H9 (cell line): ENCODE data around the gene DPP8. TPM values are rescaled to one million over a fixed set of nuclear protein-coding genes. Genes with fewer than 3 reads are reported as not detected.

Source experiments
- DNase-seq: peaks from one replicate; pipeline ENCODE4 v3.0.0-alpha.2; 2017
- H2AFZ ChIP-seq: one replicate; pipeline ENCODE4 v1.6.1; 2013; ENCODE audit warnings: mild to moderate bottlenecking, low read length, control low read depth, moderate library complexity
- H2AK5ac ChIP-seq: 2 replicates; pipeline ENCODE4 v1.6.1; 2013; ENCODE audit warnings: low read length, control low read depth, mixed read lengths; ENCODE audit not compliant: insufficient read length
- H2BK120ac ChIP-seq: one replicate; pipeline ENCODE4 v1.6.1; 2013; ENCODE audit warnings: low read depth, mild to moderate bottlenecking, low read length, control low read depth, inconsistent platforms; ENCODE audit not compliant: poor library complexity, severe bottlenecking
- H2BK12ac ChIP-seq: 2 replicates; pipeline ENCODE4 v1.6.1; 2013; ENCODE audit warnings: low read length, control low read depth, mixed read lengths, low read depth; ENCODE audit not compliant: insufficient read length
- H2BK15ac ChIP-seq: 2 replicates; pipeline ENCODE4 v1.6.1; 2013; ENCODE audit warnings: low read depth, low read length, control low read depth
- H2BK20ac ChIP-seq: one replicate; pipeline ENCODE4 v1.6.1; 2013; ENCODE audit warnings: low read depth, mild to moderate bottlenecking, low read length, control low read depth, inconsistent platforms; ENCODE audit not compliant: poor library complexity, severe bottlenecking
- H2BK5ac ChIP-seq: 2 replicates; pipeline ENCODE4 v1.6.1; 2013; ENCODE audit warnings: low read length, control low read depth, mixed read lengths; ENCODE audit not compliant: insufficient read length
- H3K14ac ChIP-seq: 2 replicates; pipeline ENCODE4 v1.6.1; 2013; ENCODE audit warnings: low read length, control low read depth; ENCODE audit not compliant: insufficient read depth
- H3K18ac ChIP-seq: 2 replicates; pipeline ENCODE4 v1.6.1; 2013; ENCODE audit warnings: low read depth, mild to moderate bottlenecking, mixed read lengths, low read length, control low read depth; ENCODE audit not compliant: insufficient read length
- H3K23ac ChIP-seq: 2 replicates; pipeline ENCODE4 v1.6.1; 2013; ENCODE audit warnings: low read length, control low read depth, mixed read lengths, low read depth; ENCODE audit not compliant: insufficient read length
- H3K23me2 ChIP-seq: 2 replicates; pipeline ENCODE4 v1.6.1; 2013; ENCODE audit warnings: low read depth, mild to moderate bottlenecking, mixed read lengths, low read length, control low read depth; ENCODE audit not compliant: insufficient read length, poor library complexity, severe bottlenecking
- H3K27ac ChIP-seq: 2 replicates; pipeline ENCODE4 v1.5.1; 2013; ENCODE audit warnings: low read length, control low read depth, mixed read lengths, low read depth; ENCODE audit not compliant: insufficient read length
- H3K27me3 ChIP-seq: 2 replicates; pipeline ENCODE4 v1.6.1; 2013; ENCODE audit warnings: low read length, control low read depth, inconsistent platforms; ENCODE audit not compliant: insufficient read depth
- H3K4ac ChIP-seq: 2 replicates; pipeline ENCODE4 v1.6.1; 2013; ENCODE audit warnings: low read depth, mild to moderate bottlenecking, control low read depth, inconsistent platforms, low read length, moderate library complexity
- H3K4me1 ChIP-seq: 2 replicates; pipeline ENCODE4 v1.6.1; 2013; ENCODE audit warnings: low read length, control low read depth, inconsistent platforms; ENCODE audit not compliant: insufficient read depth
- H3K4me2 ChIP-seq: 2 replicates; pipeline ENCODE4 v1.6.1; 2013; ENCODE audit warnings: low read length, control low read depth, mixed read lengths; ENCODE audit not compliant: insufficient read length, insufficient read depth
- H3K56ac ChIP-seq: 2 replicates; pipeline ENCODE4 v1.6.1; 2013; ENCODE audit warnings: low read depth, mild to moderate bottlenecking, mixed read lengths, low read length, control low read depth; ENCODE audit not compliant: insufficient read length
- H3K79me1 ChIP-seq: 2 replicates; pipeline ENCODE4 v1.6.1; 2013; ENCODE audit warnings: low read depth, mild to moderate bottlenecking, moderate library complexity, low read length, control low read depth, inconsistent platforms; ENCODE audit not compliant: insufficient read depth, poor library complexity, severe bottlenecking
- H3K79me2 ChIP-seq: 2 replicates; pipeline ENCODE4 v1.6.1; 2013; ENCODE audit warnings: low read length, control low read depth, inconsistent platforms; ENCODE audit not compliant: insufficient read depth
- H3K9ac ChIP-seq: 2 replicates; pipeline ENCODE4 v1.6.1; 2013; ENCODE audit warnings: low read length, control low read depth, mixed read lengths; ENCODE audit not compliant: insufficient read length; ENCODE audit errors: extremely low read depth
- H3K9me3 ChIP-seq: one replicate; pipeline ENCODE4 v1.6.1; 2013; ENCODE audit warnings: low read depth, low read length, inconsistent platforms; ENCODE audit not compliant: control insufficient read depth
- H3T11ph ChIP-seq: one replicate; pipeline ENCODE4 v1.6.1; 2013; ENCODE audit warnings: mild to moderate bottlenecking, low read length, control low read depth, inconsistent platforms
- H4K20me1 ChIP-seq: one replicate; pipeline ENCODE4 v1.6.1; 2013; ENCODE audit not compliant: control insufficient read depth, insufficient read length, insufficient read depth
- H4K5ac ChIP-seq: 2 replicates; pipeline ENCODE4 v1.6.1; 2013; ENCODE audit warnings: low read depth, mild to moderate bottlenecking, mixed read lengths, low read length, control low read depth; ENCODE audit not compliant: insufficient read length
- H4K8ac ChIP-seq: replicated peaks from 2 replicates; pipeline ENCODE4 v1.6.1; 2013; ENCODE audit warnings: low read length, control low read depth, mixed read lengths, low read depth; ENCODE audit not compliant: insufficient read length
- H4K91ac ChIP-seq: 2 replicates; pipeline ENCODE4 v1.6.1; 2013; ENCODE audit warnings: low read depth, mild to moderate bottlenecking, moderate library complexity, mixed read lengths, low read length, control low read depth; ENCODE audit not compliant: insufficient read length
- H3K27ac Mint-ChIP-seq, 3 experiments: 2 replicates in 2 of 3; 3 replicates in 1 of 3; pipeline ENCODE4 v1.8.0; 2020 to 2021; ENCODE audit warnings: mixed read lengths in 3 of 3, mild to moderate bottlenecking in 1 of 3, moderate library complexity in 1 of 3
- H3K27me3 Mint-ChIP-seq: 2 replicates; pipeline ENCODE4 v1.8.0; 2021; ENCODE audit warnings: low read depth, mild to moderate bottlenecking, moderate library complexity, mixed read lengths
- H3K36me3 Mint-ChIP-seq, 3 experiments: 2 replicates in 2 of 3; 3 replicates in 1 of 3; pipeline ENCODE4 v1.8.0; 2020 to 2021; ENCODE audit warnings: low read depth in 3 of 3, mixed read lengths in 3 of 3; ENCODE audit not compliant: insufficient read depth in 1 of 3
- H3K4me1 Mint-ChIP-seq, 2 experiments: 2 replicates each; pipeline ENCODE4 v1.8.0; 2020; ENCODE audit warnings: mixed read lengths in 2 of 2
- H3K4me3 Mint-ChIP-seq, 2 experiments: 2 replicates in 1 of 2; 3 replicates in 1 of 2; pipeline ENCODE4 v1.8.0; 2020 to 2021; ENCODE audit warnings: mild to moderate bottlenecking in 2 of 2, mixed read lengths in 2 of 2, moderate library complexity in 1 of 2
- H3K9me3 Mint-ChIP-seq, 2 experiments: 2 replicates in 1 of 2; 3 replicates in 1 of 2; pipeline ENCODE4 v1.8.0; 2020; ENCODE audit warnings: mild to moderate bottlenecking in 2 of 2, mixed read lengths in 2 of 2, moderate library complexity in 1 of 2
- CTCF ChIP-seq: fragments of 200-600 bp; sonication (generic); conservative IDR thresholded peaks from 3 replicates; pipeline ENCODE4 v1.8.0; 2021; ENCODE audit warnings: antibody characterized with exemption, mild to moderate bottlenecking
- WGBS: extraction: QIAGEN DNeasy Blood & Tissue Kit; methylation state at CpG from one replicate; pipeline ENCODE4 v1.1.7; 2013; ENCODE audit warnings: missing lambda C conversion rate, low lambda C conversion rate, mixed read lengths; ENCODE audit not compliant: insufficient read length; ENCODE audit errors: extremely low coverage; 5-methylcytosine and 5-hydroxymethylcytosine counted together
- total RNA-seq: library from RNA; stranded (reverse); gene quantifications from 2 replicates; pipeline ENCODE4 v1.2.1, GENCODE V29; 2021

The DPP8 gene
- total RNA-seq, 1 experiment from 2014 or later = 26.6 TPM

GRCh38 chr15:65394280-65394789 is 123.2 kb downstream of the DPP8 start:
- H3K27me3 Mint-ChIP-seq = peaks cover 12% of the 10 kb centered on the region
- no peaks in the 10 kb centered on the region for H3K79me1 ChIP-seq
- no peak overlapping the region for H3K18ac ChIP-seq
- H3K23ac ChIP-seq = no peak overlapping the region
- no peak overlapping the region for H3K9ac ChIP-seq
- no peak for TF ChIP-seq CTCF
- no peak overlapping the region for H2BK5ac ChIP-seq
- H4K20me1 ChIP-seq = no peaks in the 10 kb centered on the region
- no peak overlapping the region for H4K8ac ChIP-seq
- H4K5ac ChIP-seq = no peak overlapping the region
- no peak overlapping the region for H3K4ac ChIP-seq
- no peak overlapping the region for H2BK20ac ChIP-seq
- H3K27ac ChIP-seq = no peak overlapping the region
- H2BK120ac ChIP-seq = no peak overlapping the region
- H2AFZ ChIP-seq = no peak overlapping the region
- no peaks in the 10 kb centered on the region for H3K9me3 Mint-ChIP-seq
- H3K79me2 ChIP-seq = no peaks in the 10 kb centered on the region
- peaks cover 11% of the 10 kb centered on the region for H3K23me2 ChIP-seq
- no peak overlapping the region for H2BK12ac ChIP-seq
- H3K36me3 Mint-ChIP-seq = peaks cover 18 to 52% (median 36%) of the 10 kb centered on the region in 3 experiments; a peak in 6 of 7 replicates
- no peaks in the 10 kb centered on the region for H3K9me3 ChIP-seq
- H3K27me3 ChIP-seq = peaks cover 18% of the 10 kb centered on the region; the same call in 1 of the 2 replicates
- no peak overlapping the region for H3K4me3 Mint-ChIP-seq
- H3K27ac Mint-ChIP-seq = 0 out of 7 replicates have a peak overlapping the region, but pooled peaks of 1 of the 3 experiments have one; percentile 44
- H2AK5ac ChIP-seq = no peak overlapping the region
- H3K14ac ChIP-seq = no peak overlapping the region
- no peak overlapping the region for H3T11ph ChIP-seq
- peaks cover 4 to 28% of the 10 kb centered on the region in 2 experiments for H3K4me1 Mint-ChIP-seq
- H3K4me2 ChIP-seq = no peak overlapping the region
- no peak overlapping the region for H4K91ac ChIP-seq
- no peak overlapping the region for H2BK15ac ChIP-seq
- 0 out of 2 replicates have a peak, but pooled peaks cover 3% of the 10 kb centered on the region for H3K4me1 ChIP-seq
- H3K56ac ChIP-seq = no peak overlapping the region
- no CpG with 5 or more reads among the region's 11 CpGs for WGBS
- DNase-seq = no peak
